ENCODE measurements around the gene KRTAP21-2.

GRCh38 chr21:30713766-30714165 is 33.3 kb downstream of the KRTAP21-2 start:
- TF ChIP-seq EZH2 (IDR thresholded peaks at IDR 0.05; ENCODE audit: low read depth) (no peak), CTCF (conservative IDR thresholded peaks at IDR 0.05) (no peak)

Measured in PC-9 (cell line).